K562 (cell line): ENCODE results near the gene MAML3. TPM values are rescaled to one million over a fixed set of nuclear protein-coding genes. Genes with fewer than 3 reads are reported as not detected.

Source experiments
- CBFA2T2 ChIP-seq: fragments of 450-650 bp; conservative IDR thresholded peaks from 2 replicates; pipeline ENCODE4 v1.6.1; 2017; ENCODE audit warnings: mild to moderate bottlenecking
- CBX5 ChIP-seq: IDR thresholded peaks from 2 replicates; pipeline ENCODE4 v1.6.1; 2014; ENCODE audit warnings: low read depth, borderline replicate concordance
- GABPB1 ChIP-seq: sonication (generic); formaldehyde crosslinking; IDR thresholded peaks from 2 replicates; pipeline ENCODE4 v1.8.0; 2022; ENCODE audit warnings: mild to moderate bottlenecking, missing genetic modification reagents
- HDAC1 ChIP-seq, 2 experiments: fragments of 450-650 bp; IDR thresholded peaks; 2 replicates each; pipeline ENCODE4 v1.6.1; 2016 to 2017; ENCODE audit warnings: inconsistent platforms in 1 of 2, mild to moderate bottlenecking in 1 of 2, moderate library complexity in 1 of 2
- ID3 ChIP-seq, 2 experiments: fragments of 250-450 bp in 1 of 2; fragments of 450-650 bp in 1 of 2; sonication (Bioruptor Pico) in 1 of 2; IDR thresholded peaks; 2 replicates each; pipeline versions ENCODE4 v1.6.1 to v1.8.0; 2016 to 2021; ENCODE audit warnings: mild to moderate bottlenecking in 2 of 2, moderate library complexity in 2 of 2, missing compliant biosample characterization in 1 of 2, missing genetic modification characterization in 1 of 2
- MCM5 ChIP-seq: fragments of 450-650 bp; IDR thresholded peaks from 2 replicates; pipeline ENCODE4 v1.6.1; 2016; ENCODE audit warnings: low read depth
- POLR2AphosphoS2 ChIP-seq: IDR thresholded peaks from 2 replicates; pipeline ENCODE4 v1.6.1; 2012; ENCODE audit warnings: low read length, improper control_type of control experiment
- REST ChIP-seq, 2 experiments: fragments of 450-650 bp; formaldehyde crosslinking in 1 of 2; IDR thresholded peaks; 2 replicates each; pipeline versions ENCODE4 v1.4.0 to v1.6.1; 2014 to 2020; ENCODE audit warnings: mild to moderate bottlenecking in 2 of 2, borderline replicate concordance in 1 of 2, low read depth in 1 of 2
- RFX7 ChIP-seq: fragments of 250-450 bp; sonication (Bioruptor Pico); IDR thresholded peaks from 2 replicates; pipeline ENCODE4 v1.5.1; 2021; ENCODE audit warnings: mild to moderate bottlenecking
- RNF2 ChIP-seq: sonication (generic); IDR thresholded peaks from 2 replicates; pipeline ENCODE4 v1.6.1; 2016
- STAT5B ChIP-seq: fragments of 250-450 bp; sonication (Bioruptor Pico); IDR thresholded peaks from 2 replicates; pipeline ENCODE4 v1.8.0; 2021; ENCODE audit warnings: mild to moderate bottlenecking, inconsistent platforms
- TCF15 ChIP-seq: fragments of 250-450 bp; sonication (Bioruptor Pico); IDR thresholded peaks from 2 replicates; pipeline ENCODE4 v1.8.0; 2022; ENCODE audit warnings: moderate library complexity, mild to moderate bottlenecking, inconsistent platforms
- TCF7L2 ChIP-seq: fragments of 150-350 bp; IDR thresholded peaks from 2 replicates; pipeline ENCODE4 v1.6.1; 2016; ENCODE audit warnings: low read depth, mild to moderate bottlenecking, low read length, moderate library complexity
- TRIM28 ChIP-seq: fragments of 450-650 bp; IDR thresholded peaks from 2 replicates; pipeline ENCODE4 v1.6.1; 2017
- ZNF124 ChIP-seq: sonication (generic); formaldehyde crosslinking; IDR thresholded peaks from 2 replicates; pipeline ENCODE4 v1.8.1; 2022; ENCODE audit warnings: missing genetic modification reagents
- ZNF41 ChIP-seq: fragments of 250-450 bp; sonication (Bioruptor Pico); conservative IDR thresholded peaks from 2 replicates; pipeline ENCODE4 v1.4.0; 2020; ENCODE audit warnings: mild to moderate bottlenecking
- ZNF695 ChIP-seq: fragments of 450-650 bp; formaldehyde crosslinking; IDR thresholded peaks from 2 replicates; pipeline ENCODE4 v1.4.0; 2020; ENCODE audit warnings: mild to moderate bottlenecking, moderate library complexity
- ZNF707 ChIP-seq: fragments of 250-450 bp; sonication (Bioruptor Pico); conservative IDR thresholded peaks from 2 replicates; pipeline ENCODE4 v1.8.0; 2022; ENCODE audit warnings: inconsistent platforms, mild to moderate bottlenecking, moderate library complexity
- polyA plus RNA-seq, 8 experiments: library from polyadenylated mRNA; depleted of rRNA in 4 of 8; stranded (reverse) in 5 of 8; unstranded in 3 of 8; fragments of >200 nt; fragmentation: Nextera tagmentation in 2 of 8; fragmentation: Illumina TruSeq in 1 of 8; extraction: Ambion mirVana in 2 of 8; extraction: Trizol in 1 of 8; gene quantifications; 2 replicates each; pipeline versions ENCODE4 v1.2.1 to v1.2.3, GENCODE V29; 2011 to 2014; ENCODE audit warnings: inconsistent platforms in 1 of 8, missing spikeins in 1 of 8
- total RNA-seq, 7 experiments: library from RNA; depleted of rRNA in 6 of 7; stranded (reverse); fragments of >200 nt in 6 of 7; fragmentation: Illumina TruSeq in 2 of 7; extraction: Trizol in 2 of 7; gene quantifications; 2 replicates each; pipeline versions ENCODE4 v1.2.1 to v1.2.3, GENCODE V29; 2011 to 2021; ENCODE audit warnings: low replicate concordance in 1 of 7

MAML3 gene
- total and polyA plus RNA-seq, 9 of the 15 experiments (the other 6 are each of a cell fraction or from before 2014, with no cell fraction given): 0.01 to 0.55 (median 0.25) TPM

GRCh38 chr4:140153718-140154571, at the start of gene MAML3 (continued):
- TF ChIP-seq CBX5 (0 out of 2 replicates have a peak, but pooled peaks have one; percentile 65), RNF2 (peak; percentile 70; the same call in 1 of the 2 replicates), HDAC1 (IDR thresholded peaks at IDR 0.05) (peak in 1 of 2 experiments; percentile 52; a peak in 2 of 4 replicates), STAT5B (CRISPR knock-in tag) (no peak), GABPB1 (CRISPR knock-in tag) (peak; percentile 57; the same call in 1 of the 2 replicates), TCF7L2 (no peak), RFX7 (no peak), ZNF695 (CRISPR knock-in tag) (no peak), MCM5 (no peak), ZNF707 (CRISPR knock-in tag) (no peak), TRIM28 (no peak), POLR2AphosphoS2 (no peak), TCF15 (CRISPR knock-in tag) (no peak), ID3 (CRISPR knock-in tag; IDR thresholded peaks at IDR 0.05) (no peak), ID3 (tag; IDR thresholded peaks at IDR 0.05) (peak; percentile 76), ZNF124 (CRISPR knock-in tag) (no peak), ZNF41 (CRISPR knock-in tag) (no peak), REST (IDR thresholded peaks at IDR 0.05; ENCODE audit: borderline replicate concordance) (no peak), REST (CRISPR knock-in tag; IDR thresholded peaks at IDR 0.05; ENCODE audit: low read depth) (no peak), CBFA2T2 (no peak)
